Upper lobe of left lung (tissue), 4 donors: ENCODE data around the gene QPRT.

Source experiments
- EP300 ChIP-seq, 4 donors: sonication (generic); formaldehyde crosslinking; IDR thresholded peaks; one replicate each; pipeline ENCODE4 v1.5.1; 2017; ENCODE audit warnings: antibody characterized with exemption in 4 of 4, control low read depth in 2 of 4
- POLR2A ChIP-seq, 4 donors: fragments of 450-650 bp; IDR thresholded peaks; one replicate each; pipeline ENCODE4 v1.5.1; 2016 to 2017; ENCODE audit warnings: antibody characterized with exemption in 4 of 4, mild to moderate bottlenecking in 2 of 4
- POLR2AphosphoS5 ChIP-seq, 2 donors: sonication (generic); formaldehyde crosslinking; IDR thresholded peaks; one replicate each; pipeline ENCODE4 v1.5.1; 2017; ENCODE audit warnings: antibody characterized with exemption in 2 of 2
- TF ChIP-seq, protein P1 (sequence below), 6 experiments: fragments of 450-650 bp in 4 of 6; fragments of 200-600 bp in 2 of 6; sonication (generic) in 2 of 6; IDR thresholded peaks; one replicate each; pipeline ENCODE4 v1.5.1; 2016 to 2019; ENCODE audit warnings: antibody characterized with exemption in 6 of 6

DNA sequence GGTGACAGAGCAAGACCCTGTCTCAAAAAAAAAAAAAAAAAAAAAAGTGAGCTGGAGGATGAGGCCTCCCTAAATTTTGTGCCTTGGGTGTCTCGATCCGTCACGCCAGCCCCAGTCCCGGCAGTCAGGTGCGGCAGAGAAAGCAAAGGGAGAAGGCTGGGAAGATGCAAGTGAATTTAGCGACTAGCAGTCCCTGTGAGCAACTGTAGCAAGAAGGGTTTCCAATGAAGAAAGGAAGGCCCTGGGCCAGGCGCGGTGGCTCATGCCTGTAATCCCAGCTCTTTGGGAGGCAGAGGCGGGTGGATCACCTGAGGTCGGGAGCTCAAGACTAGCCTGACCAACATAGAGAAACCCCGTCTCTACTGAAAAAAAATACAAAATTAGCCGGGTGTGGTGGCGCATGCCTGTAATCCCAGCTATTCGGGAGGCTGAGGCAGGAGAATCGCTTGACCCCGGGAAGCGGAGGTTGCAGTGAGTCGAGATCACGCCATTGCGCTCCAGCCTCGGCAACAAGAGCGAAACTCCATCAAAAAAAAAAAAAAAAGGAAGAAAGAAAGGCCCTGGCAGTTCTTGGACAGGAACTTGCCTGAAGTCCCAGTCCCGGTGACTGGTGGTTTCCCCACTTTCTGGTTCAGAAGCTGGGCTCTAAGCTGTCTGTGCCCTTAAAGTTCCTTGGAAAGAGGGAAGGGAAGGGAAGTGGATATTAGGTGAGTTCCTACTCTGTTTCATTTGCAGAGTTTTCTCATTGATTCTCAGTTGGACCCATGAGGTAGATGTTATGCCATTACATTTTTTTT is 1.8 kb upstream of the QPRT start:
- TF ChIP-seq, protein P1, sequence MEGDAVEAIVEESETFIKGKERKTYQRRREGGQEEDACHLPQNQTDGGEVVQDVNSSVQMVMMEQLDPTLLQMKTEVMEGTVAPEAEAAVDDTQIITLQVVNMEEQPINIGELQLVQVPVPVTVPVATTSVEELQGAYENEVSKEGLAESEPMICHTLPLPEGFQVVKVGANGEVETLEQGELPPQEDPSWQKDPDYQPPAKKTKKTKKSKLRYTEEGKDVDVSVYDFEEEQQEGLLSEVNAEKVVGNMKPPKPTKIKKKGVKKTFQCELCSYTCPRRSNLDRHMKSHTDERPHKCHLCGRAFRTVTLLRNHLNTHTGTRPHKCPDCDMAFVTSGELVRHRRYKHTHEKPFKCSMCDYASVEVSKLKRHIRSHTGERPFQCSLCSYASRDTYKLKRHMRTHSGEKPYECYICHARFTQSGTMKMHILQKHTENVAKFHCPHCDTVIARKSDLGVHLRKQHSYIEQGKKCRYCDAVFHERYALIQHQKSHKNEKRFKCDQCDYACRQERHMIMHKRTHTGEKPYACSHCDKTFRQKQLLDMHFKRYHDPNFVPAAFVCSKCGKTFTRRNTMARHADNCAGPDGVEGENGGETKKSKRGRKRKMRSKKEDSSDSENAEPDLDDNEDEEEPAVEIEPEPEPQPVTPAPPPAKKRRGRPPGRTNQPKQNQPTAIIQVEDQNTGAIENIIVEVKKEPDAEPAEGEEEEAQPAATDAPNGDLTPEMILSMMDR (IDR thresholded peaks at IDR 0.05): no peak
- no peak for TF ChIP-seq EP300 (IDR thresholded peaks at IDR 0.05)
- no peak for TF ChIP-seq POLR2A (IDR thresholded peaks at IDR 0.05)
- TF ChIP-seq POLR2AphosphoS5 (IDR thresholded peaks at IDR 0.05): no peak
